Myocyte (in vitro differentiated cells): ENCODE data around the gene C10orf62. TPM values are rescaled to one million over a fixed set of nuclear protein-coding genes. Genes with fewer than 3 reads are reported as not detected.
"Not testable (repeated sequence)": the region's sequence is repeated elsewhere in the genome, so short reads cannot be mapped to it uniquely, and the experiment has no call there.

Source experiments
- DNase-seq: peaks from one replicate; pipeline ENCODE4 v3.0.0-alpha.2; 2012; ENCODE audit warnings: low read depth
- total RNA-seq: library from RNA; depleted of rRNA; stranded (reverse); fragments of >200 nt; gene quantifications from 2 replicates; pipeline ENCODE4 v1.2.3, GENCODE V29; 2014

The C10orf62 gene
- total RNA-seq, 1 donor from 2014 or later, result 0.62 TPM

GRCh38 chr10:97618733-97619132, 29.2 kb downstream of the C10orf62 start:
- no peak for DNase-seq

- DNase-seq, result no peak
Observed at GRCh38 chr10:97623277-97623676, 33.8 kb downstream of the C10orf62 start.

GRCh38 chr10:97627731-97628130, 38.2 kb downstream of the C10orf62 start:
- no peak for DNase-seq

GRCh38 chr10:97628228-97628627, 38.7 kb downstream of the C10orf62 start:
- DNase-seq, result no peak

- no peak for DNase-seq
Observed at GRCh38 chr10:97629289-97629688, 39.8 kb downstream of the C10orf62 start.

- no peak for DNase-seq
Observed at GRCh38 chr10:97631098-97631497, 41.6 kb downstream of the C10orf62 start.

GRCh38 chr10:97632949-97633884, 43.7 kb downstream of the C10orf62 start, which contains the start of gene MORN4:
TSS of gene MORN4 (minus strand) at chr10:97633500. CDS start at chr10:97619653, 13,847 bp downstream.
- peak; percentile 96 for DNase-seq

GRCh38 chr10:97633921-97634320, 44.4 kb downstream of the C10orf62 start:
- no peak for DNase-seq

GRCh38 chr10:97635577-97635976, 46.1 kb downstream of the C10orf62 start:
- DNase-seq, result no peak

GRCh38 chr10:97639090-97639489, 49.6 kb downstream of the C10orf62 start:
- not testable (repeated sequence) for DNase-seq

GRCh38 chr10:97640174-97640867, 50.8 kb downstream of the C10orf62 start, which contains the start of gene PI4K2A:
TSS of gene PI4K2A (plus strand) at chr10:97640671. CDS start at chr10:97640743, 72 bp downstream.
- DNase-seq, result peak; percentile 99

Other genes starting within 250 kb of the C10orf62 start
- 25.6 and 26.5 TPM in 2 replicates for gene RRP12, start 188.4 kb upstream of the C10orf62 start, total RNA-seq
- gene PGAM1, start 163.5 kb upstream of the C10orf62 start, total RNA-seq, result 463 and 464 TPM in 2 replicates
- 25.1 and 26.8 TPM in 2 replicates for gene EXOSC1, start 143.7 kb upstream of the C10orf62 start, total RNA-seq
- 42.1 and 49.9 TPM in 2 replicates for gene ZDHHC16, start 143.5 kb upstream of the C10orf62 start, total RNA-seq
- gene MMS19, start 91.3 kb upstream of the C10orf62 start, total RNA-seq, result 149 and 168 TPM in 2 replicates
- gene UBTD1, start 90.8 kb upstream of the C10orf62 start, total RNA-seq, result 81.1 and 95.8 TPM in 2 replicates
- 61.9 and 115 TPM in 2 replicates for gene ANKRD2, start 16.9 kb upstream of the C10orf62 start, total RNA-seq
- gene HOGA1, start 5.3 kb upstream of the C10orf62 start, total RNA-seq, result 1.1 and 1.8 TPM in 2 replicates
- 4.9 and 5.9 TPM in 2 replicates for gene MORN4, start 43.8 kb downstream of the C10orf62 start, total RNA-seq
- 32.2 and 33.7 TPM in 2 replicates for gene PI4K2A, start 51.0 kb downstream of the C10orf62 start, total RNA-seq
- 30.9 and 56.8 TPM in 2 replicates for gene AVPI1, start 97.5 kb downstream of the C10orf62 start, total RNA-seq
- gene MARVELD1, start 124.0 kb downstream of the C10orf62 start, total RNA-seq, result 31.3 and 37.2 TPM in 2 replicates
- gene ZFYVE27, start 147.4 kb downstream of the C10orf62 start, total RNA-seq, result 25.5 and 30.5 TPM in 2 replicates
- 0.91 and 1.4 TPM in 2 replicates for gene SFRP5, start 182.3 kb downstream of the C10orf62 start, total RNA-seq